Measurements from ENCODE around the gene PPIB.

DNA sequence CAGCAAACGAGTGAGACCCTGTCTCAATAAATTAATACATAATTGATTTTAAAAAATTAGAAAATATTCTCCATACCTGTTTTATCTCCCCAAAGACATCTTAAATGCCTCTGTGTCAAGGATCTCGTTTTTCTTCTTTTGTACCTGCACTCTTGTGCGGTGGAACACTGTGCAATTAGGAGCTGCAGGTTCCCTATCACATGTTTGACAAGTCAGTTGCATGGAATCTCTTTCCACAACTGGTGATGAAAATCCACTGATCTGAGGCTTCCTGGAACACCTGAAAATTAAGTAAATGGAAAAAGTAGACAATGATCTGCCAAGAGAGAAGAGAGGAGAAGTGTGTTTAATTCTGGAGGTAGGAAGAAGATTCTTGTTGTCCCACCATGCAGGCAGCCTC, 14.2 kb downstream of the PPIB start:
- no peak for TF ChIP-seq EZH2 (IDR thresholded peaks at IDR 0.05)
- no peak for TF ChIP-seq POLR2AphosphoS5 (IDR thresholded peaks at IDR 0.05; ENCODE audit: borderline replicate concordance, low read depth, low read length)
- no peak for TF ChIP-seq FOXP2 (optimal IDR thresholded peaks at IDR 0.05; ENCODE audit: control extremely low read depth, extremely low read length, insufficient read depth)
